NCI-H460 (cell line): ENCODE results near the gene PLOD2. TPM values are rescaled to one million over a fixed set of nuclear protein-coding genes. Genes with fewer than 3 reads are reported as not detected.

Experiments used
- DNase-seq: peaks from one replicate; pipeline ENCODE4 v3.0.0-alpha.2; 2016; ENCODE audit warnings: low read depth; ENCODE audit errors: extremely low read depth
- total RNA-seq: library from RNA; depleted of rRNA; stranded (reverse); fragments of >200 nt; shearing (Covaris generic); gene quantifications from 2 replicates; pipeline ENCODE4 v1.2.3, GENCODE V29; 2014

The PLOD2 gene
- total RNA-seq, 1 experiment from 2014 or later, result 39.5 TPM

DNA sequence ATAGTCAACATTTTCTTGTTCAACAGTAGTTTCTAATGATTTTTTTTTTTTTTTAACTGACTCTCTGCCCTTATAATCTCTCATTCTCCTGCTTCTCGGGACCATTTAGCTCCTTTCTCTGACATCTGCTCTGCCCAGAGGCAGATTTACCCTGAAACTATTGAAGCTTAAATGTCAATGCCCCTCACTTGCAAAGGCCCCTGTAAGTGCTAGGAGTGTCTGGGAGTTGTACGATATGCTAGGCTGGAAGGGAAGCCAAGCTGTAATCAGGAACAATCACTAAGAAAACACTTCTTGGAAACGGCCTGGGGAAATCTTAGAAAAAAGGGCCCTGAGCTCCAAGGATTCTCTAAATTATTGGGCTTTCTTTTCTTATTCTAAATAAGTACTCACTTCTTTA is 5.8 kb upstream of the PLOD2 start:
- no peak for DNase-seq

- no peak for DNase-seq
Observed at GRCh38 chr3:146166415-146166821, 5.4 kb upstream of the PLOD2 start.

DNA sequence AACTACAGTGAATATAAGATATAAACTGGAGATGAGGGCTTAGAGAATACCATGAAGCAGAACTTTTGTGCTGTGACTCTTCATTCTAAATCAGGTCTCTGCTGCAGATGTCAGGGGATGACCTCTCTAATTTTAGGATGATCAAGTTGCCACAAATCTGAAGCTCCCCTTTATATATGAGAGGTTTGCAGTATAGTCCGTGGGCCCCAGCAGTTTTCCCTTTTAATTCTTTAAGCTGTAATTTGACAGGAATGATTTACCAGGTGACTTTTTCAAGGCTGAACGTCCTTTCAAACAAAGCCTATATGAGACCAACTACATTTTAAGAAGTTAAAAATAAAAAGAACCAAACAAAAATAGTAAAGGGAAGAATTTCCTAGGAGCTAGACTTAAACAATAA is 4.9 kb upstream of the PLOD2 start:
- DNase-seq, result no peak

DNA sequence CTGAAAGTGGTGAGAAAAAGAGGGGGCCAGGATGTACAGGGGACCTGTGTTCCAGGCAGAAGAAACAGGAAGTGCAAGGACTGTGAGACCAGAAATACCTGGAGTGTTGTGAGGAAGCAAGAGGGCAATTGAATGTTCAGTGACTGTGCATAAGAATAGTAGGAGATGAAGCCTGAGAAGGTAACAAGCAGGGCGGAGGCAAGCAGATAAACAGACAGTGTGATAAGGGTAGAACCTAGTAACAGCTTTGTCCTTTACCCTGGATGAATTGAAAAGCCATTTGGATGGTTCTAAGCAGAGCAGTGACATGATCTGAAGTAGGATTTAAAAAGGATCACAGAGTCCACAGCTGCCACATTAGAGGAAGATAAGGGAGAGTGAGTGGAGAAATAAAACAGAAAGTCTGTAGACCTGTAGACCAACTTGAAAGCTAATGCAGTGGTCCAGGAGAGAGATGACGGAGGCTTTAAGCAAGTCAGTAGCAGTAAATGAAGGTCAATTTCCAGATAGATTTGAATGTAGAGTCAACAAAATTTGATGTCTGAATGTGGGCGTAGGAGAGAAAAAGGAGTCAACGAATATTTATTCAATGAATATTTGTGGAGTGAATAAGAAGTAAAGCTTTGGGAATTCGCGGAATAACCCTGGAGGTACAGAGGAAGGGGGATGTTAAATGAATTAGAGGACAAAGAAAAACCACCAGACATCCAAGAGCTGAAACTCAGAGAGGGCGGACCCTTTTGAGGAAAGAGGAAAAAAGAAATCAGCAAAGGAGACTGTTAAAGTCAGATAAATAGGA is 4.2 kb upstream of the PLOD2 start:
- no peak for DNase-seq

GRCh38 chr3:146164506-146164905 is 3.5 kb upstream of the PLOD2 start:
- no peak for DNase-seq

GRCh38 chr3:146164071-146164470 is 3.1 kb upstream of the PLOD2 start:
- no peak for DNase-seq

- DNase-seq, result peak; percentile 66
Observed at GRCh38 chr3:146163584-146163983, 2.6 kb upstream of the PLOD2 start.

DNA sequence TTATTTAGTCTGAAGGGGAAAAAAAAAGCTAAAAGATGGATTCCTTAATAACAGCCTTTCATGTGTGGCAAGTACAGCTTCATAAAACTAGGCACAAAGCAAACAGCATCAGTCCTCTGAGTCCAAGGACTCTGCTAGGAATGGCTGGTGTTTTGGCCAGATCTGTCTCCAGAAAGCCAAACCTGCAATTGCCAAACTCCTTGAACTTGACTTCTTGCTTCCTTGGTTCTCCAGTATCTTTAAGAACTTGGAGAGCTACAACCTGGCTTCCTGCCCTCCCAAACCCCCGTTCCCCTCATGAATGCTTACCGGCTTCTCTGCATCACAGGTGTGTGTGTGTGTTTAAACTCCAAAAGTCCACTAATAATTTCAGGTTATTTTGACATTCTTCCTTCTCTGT is 1.6 kb upstream of the PLOD2 start:
- DNase-seq, result no peak

DNA sequence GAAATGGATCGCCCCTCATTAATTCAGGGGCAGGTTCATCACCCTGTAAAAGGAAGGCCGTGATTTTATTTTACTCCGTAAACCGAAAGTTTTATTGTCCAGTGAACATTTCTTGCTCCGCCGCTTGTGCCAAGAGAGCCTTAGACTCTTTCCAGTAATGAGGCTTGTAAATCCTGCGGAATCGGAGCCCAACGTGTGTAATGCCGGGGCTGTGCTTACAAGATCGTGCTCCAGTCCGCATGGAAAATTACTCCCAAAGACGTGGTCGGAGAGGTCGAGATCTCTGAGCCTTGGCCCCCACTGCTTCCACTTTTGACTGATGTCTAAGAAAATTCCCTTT is 649 bp upstream of the PLOD2 start:
- no peak for DNase-seq

GRCh38 chr3:146160321-146160963 is 542 bp downstream of the PLOD2 start:
- DNase-seq, result peak; percentile 51

DNA sequence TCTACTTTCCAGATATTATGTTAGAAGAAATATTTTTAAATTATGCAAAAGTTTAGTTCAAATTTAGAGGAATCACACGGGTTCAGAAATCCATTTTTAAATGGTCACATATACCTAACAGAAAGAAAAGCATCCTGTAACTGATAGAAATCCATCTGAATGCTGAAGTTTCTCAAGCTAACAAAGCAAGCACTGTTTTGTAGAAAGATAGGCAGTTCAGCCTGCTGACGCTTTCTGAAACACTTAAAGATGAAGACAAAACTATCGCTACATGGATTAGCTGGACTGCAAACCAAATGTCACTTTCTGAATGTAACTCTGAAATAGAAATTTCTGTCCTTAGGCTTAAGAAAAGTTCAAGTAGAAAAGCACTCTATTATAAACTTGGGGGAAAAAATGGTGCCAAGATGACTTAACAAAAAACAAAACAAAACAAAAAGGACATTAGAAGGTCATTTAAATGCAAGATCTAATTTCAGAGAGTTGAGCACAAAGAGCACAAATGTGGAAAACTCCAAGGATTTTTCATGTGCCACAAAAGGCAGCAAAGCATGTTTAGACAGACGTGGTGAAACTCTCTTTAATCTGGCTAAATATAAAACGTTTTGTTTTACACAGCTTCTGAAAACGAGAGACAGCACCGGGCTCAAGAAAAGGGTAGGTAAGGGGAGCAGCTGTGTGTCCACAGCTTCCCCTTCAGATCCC is 1.2 kb downstream of the PLOD2 start:
- DNase-seq, result no peak

GRCh38 chr3:146159037-146159436 is 1.9 kb downstream of the PLOD2 start:
- no peak for DNase-seq

DNA sequence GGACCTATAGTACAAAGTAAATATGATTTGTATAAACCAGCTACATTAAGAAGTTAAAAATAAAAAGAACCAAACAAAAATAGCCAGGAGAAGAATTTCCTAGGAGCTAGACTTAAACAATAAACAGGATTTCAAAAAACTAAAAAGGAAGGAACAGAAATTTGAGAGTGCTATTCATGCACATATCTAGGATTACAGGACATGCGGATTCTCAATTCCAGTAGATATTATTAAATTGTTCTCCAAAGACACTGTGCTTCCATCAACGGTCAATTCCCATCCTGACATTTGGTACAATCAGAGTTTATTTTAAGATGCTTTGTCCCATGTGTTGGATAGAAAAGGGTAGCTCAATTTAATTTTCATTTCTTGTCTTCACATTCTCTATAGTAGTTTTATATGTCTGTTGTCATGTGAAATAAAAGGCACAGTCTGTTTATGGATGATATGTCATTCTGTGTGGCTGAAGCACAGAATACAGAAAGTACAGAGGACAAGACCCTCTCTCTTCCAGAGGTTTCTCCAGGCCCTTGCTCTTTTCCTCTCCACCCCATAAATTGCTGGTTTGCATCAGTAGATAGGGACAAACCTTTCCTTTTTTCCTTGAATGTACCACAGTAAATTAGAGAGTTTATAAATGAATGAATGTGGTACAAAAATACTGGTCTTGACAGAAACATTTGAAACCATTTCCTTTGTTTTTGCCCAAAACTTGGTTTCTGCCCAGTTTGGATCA is 3.5 kb downstream of the PLOD2 start:
- no peak for DNase-seq

DNA sequence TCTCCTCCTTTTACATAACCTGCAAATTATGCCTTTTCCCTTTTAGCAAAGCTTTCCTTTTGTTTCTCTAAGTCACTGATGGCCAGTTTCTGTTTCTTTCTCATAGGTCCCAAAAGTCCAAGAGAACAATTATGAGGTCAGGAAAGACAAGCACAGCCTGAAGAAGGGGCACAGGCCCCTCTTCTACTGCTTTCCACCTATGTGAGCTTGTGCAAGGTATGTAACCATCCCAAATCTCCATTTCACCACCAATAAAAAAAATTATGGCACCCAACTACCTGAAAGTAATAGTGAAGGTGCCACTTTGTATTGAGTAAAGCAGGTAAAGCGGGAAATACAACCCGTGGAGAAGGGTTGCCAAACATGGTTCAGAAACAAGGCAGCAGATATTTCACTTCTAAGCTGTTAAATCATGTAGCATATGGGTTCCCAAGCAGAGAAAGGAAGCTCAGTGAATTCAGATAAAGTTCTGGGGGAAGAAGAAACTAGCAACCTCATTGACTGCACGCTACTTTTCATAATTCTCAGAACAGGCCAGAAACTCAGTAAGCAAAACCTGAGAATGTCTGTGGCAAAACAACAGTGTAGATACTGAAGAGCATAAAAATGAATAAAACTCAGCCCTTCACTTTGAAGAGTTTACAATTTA is 4.2 kb downstream of the PLOD2 start:
- no peak for DNase-seq

DNA sequence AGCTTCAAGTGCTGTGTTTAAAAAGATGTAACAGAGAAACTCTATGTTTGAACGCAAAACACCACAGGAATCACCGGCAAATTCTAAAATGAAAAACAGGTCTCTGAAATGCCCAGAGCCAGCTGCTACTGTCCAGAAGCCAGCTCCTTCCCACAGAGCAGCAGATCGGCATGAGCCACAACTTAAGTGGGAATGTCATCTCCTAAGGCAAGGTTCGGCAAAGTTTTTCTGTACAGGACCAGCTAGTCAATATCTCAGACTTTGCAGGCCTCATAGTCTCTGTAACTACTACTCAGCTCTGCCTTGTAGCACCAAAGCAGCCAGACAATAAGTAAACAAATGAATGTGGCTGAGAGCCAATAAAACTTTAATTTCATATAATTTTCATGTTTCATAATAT is 4.9 kb downstream of the PLOD2 start:
- no peak for DNase-seq

DNA sequence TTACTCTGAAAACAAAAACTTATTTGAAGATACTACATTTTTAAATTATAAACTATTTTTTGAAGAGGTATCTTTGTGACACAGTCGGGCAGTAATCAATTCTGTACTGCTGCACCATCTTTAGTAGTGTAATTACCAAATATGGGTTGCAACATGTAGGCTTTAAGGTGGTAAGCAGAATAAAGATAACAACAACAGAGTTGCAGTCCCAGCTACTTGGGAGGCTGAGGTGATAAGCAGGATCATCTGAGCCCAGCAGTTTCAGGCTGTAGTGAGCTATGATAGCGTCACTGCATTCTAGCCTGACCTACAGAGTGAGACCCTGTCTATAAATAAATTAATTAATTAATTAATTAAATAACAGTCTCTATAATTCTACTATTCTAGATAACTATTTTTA is 6.0 kb downstream of the PLOD2 start:
- no peak for DNase-seq

DNA sequence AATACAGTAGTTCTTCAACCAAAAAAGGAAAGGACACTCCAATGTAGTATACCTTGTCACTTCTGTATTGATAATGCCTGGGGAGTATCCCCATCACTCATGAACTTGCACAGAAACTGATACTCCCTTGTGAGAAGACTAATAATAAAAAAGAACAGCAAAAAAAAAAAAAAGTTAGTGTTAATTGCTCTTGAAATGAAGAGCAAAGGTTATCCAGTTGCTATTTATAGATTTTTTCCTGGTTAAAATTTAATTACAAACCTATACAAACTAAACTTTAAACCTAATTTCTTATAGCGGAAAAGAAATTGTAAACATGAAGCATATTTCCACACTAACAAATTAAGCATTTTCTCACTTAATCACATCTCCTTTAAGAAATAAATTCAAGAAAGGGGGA is 6.7 kb downstream of the PLOD2 start:
- DNase-seq, result no peak

- DNase-seq, result no peak
Observed at GRCh38 chr3:146153429-146153828, 7.6 kb downstream of the PLOD2 start.

DNA sequence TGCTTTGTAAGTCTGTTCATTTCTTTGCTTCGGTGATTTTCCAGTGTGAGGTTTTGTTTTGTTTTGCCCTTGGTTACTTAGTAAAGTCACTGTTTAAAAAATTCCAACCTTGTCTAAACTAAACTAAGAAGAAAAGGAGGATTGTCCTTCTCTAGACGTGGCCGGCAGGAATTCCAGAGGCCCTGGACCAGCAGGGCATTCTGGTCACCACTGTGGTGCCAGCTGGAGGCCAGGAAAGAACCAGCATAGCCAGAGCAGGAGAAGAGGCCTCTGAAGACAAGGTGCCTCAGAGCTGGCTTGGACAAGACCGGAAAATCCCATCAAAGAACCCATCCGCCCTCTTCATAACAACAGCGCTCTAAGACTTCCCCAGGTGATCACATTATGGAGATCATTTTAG is 8.2 kb downstream of the PLOD2 start:
- no peak for DNase-seq

DNA sequence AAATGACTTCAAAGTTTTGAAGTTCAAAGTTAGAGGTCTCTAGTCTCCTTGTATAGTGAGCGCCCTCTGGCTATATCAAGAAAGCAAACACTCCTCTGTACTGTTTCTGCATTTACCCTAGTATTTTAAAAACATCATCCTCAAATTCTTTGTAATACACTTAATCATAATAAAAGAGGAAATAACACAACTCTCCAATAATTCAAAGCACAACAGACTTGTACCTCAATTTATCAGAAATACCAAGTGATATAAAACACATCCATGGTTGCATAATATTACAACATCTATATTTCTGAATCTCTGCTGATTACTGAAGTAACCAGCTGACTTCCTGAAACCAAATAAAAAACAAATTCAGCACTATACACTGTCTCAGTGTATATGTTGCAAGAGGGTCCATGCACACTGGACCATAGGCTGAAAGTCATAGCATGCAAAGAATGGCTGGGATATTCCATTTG is 12.5 kb downstream of the PLOD2 start:
- no peak for DNase-seq

DNA sequence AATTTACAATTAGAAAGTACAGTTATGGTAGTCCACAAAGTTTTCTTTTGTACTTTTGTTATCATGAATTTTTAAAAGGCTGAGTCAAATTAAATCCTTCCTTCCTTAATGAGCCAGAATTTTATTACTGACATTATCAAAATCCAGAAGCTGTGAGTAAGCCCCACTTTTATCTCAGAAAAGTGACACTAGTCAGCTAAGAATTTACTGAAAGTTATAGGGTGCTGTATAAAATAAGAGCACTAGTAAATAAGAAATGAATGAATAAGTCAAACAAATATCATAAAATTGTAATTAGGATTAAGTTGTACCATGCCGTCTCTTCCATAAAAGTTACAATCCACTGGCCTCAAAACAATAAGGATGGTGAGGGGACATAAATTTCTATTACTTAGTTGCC is 15.3 kb downstream of the PLOD2 start:
- DNase-seq, result no peak
